Erythroblast (primary cell): ENCODE results near the gene PSORS1C1.

Experiments used
- GATA1 ChIP-seq: IDR thresholded peaks from 2 replicates; pipeline ENCODE4 v1.6.1; 2011; ENCODE audit warnings: low read depth, mild to moderate bottlenecking, control low read depth, low read length, moderate library complexity
- POLR2A ChIP-seq: IDR thresholded peaks from 2 replicates; pipeline ENCODE4 v1.6.1; 2011; ENCODE audit warnings: mild to moderate bottlenecking, low read length

DNA sequence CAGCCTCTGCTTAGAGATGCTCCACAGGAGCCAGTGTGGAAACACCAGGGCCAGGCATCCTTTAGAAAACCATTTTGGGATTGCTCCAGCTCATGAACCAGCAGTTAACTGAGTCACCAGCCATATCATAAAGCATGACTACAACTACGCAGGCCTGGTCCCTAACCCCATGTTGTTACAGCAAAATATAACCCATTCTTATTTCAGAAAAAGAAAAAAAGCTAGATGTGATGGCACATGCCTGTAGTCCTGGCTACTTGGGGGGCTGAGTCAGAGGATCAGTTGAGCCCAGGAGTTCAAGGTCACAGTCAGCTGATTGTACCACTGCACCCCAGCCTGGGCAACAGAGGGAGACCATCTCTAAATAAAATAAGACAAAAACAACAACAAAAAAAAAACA lies 39.1 kb upstream of the PSORS1C1 start:
- no peak for TF ChIP-seq POLR2A
- no peak for TF ChIP-seq GATA1
